Upper lobe of right lung (tissue), 1 donor: ENCODE data around the gene CLDN22. TPM values are rescaled to one million over a fixed set of nuclear protein-coding genes. Genes with fewer than 3 reads are reported as not detected.

Experiments used
- ATAC-seq: fragments of 200-7000 bp; cut with Tn5 transposase; one replicate; pipeline ENCODE4 v1.9.1; 2020; ENCODE audit warnings: mild to moderate bottlenecking, moderate library complexity
- DNase-seq: peaks from one replicate; pipeline ENCODE4 v3.0.0-alpha.2; 2020
- H3K27ac ChIP-seq: fragments of 200-600 bp; one replicate; pipeline ENCODE4 v1.8.0; 2022
- H3K27me3 ChIP-seq: fragments of 200-600 bp; one replicate; pipeline ENCODE4 v1.8.0; 2022; ENCODE audit warnings: mild to moderate bottlenecking
- H3K36me3 ChIP-seq: fragments of 200-600 bp; one replicate; pipeline ENCODE4 v1.8.0; 2022
- H3K4me1 ChIP-seq: fragments of 200-600 bp; one replicate; pipeline ENCODE4 v1.8.0; 2022
- H3K4me3 ChIP-seq: fragments of 200-600 bp; one replicate; pipeline ENCODE4 v1.8.0; 2022; ENCODE audit warnings: mild to moderate bottlenecking
- H3K9me3 ChIP-seq: fragments of 200-600 bp; one replicate; pipeline ENCODE4 v1.8.0; 2022
- CTCF ChIP-seq: fragments of 200-600 bp; IDR thresholded peaks from one replicate; pipeline ENCODE4 v1.8.0; 2022; ENCODE audit warnings: antibody characterized with exemption
- intact Hi-C: fragments of 100-400 bp; cut with DNase I; formaldehyde crosslinking; loops from one replicate; pipeline ENCODE4 v1.11.0; 2022
- total RNA-seq: library from RNA; stranded (reverse); fragmentation: NEBNext Ultra II Directional; extraction: Animal tissue kit (Norgen Biotek cat#: 25700); gene quantifications from one replicate; pipeline ENCODE4 v1.2.1, GENCODE V29; 2021
- donor health status: DM: no; HTN: yes; CAD: no; lungs with severe emphysema.

Gene CLDN22
- total RNA-seq, 1 donor from 2014 or later, result not detected

GRCh38 chr4:183286590-183287308 is 33.3 kb downstream of the CLDN22 start:
- H3K4me3 ChIP-seq, result no peak overlapping the region
- H3K27ac ChIP-seq, result no peak overlapping the region
- TF ChIP-seq CTCF, result no peak
- intact Hi-C loops, result no loop called here
- peaks cover 77% of the 10 kb centered on the region for H3K36me3 ChIP-seq
- no peaks in the 10 kb centered on the region for H3K27me3 ChIP-seq
- H3K4me1 ChIP-seq, result no peaks in the 10 kb centered on the region
- no peak for DNase-seq
- ATAC-seq, result peak; percentile 28
- no peaks in the 10 kb centered on the region for H3K9me3 ChIP-seq

GRCh38 chr4:183285886-183286285 is 34.2 kb downstream of the CLDN22 start:
- ATAC-seq (no peak), DNase-seq (no peak)
- peaks cover 82% of the 10 kb centered on the region for H3K36me3 ChIP-seq

GRCh38 chr4:183284965-183285364 is 35.1 kb downstream of the CLDN22 start:
- H3K36me3 ChIP-seq, result peaks cover 78% of the 10 kb centered on the region
- H3K4me1 ChIP-seq, result no peaks in the 10 kb centered on the region
- H3K27ac ChIP-seq, result no peak overlapping the region
- no peaks in the 10 kb centered on the region for H3K27me3 ChIP-seq
- intact Hi-C loops, result no loop called here
- no peak for DNase-seq
- no peaks in the 10 kb centered on the region for H3K9me3 ChIP-seq
- no peak for ATAC-seq
- TF ChIP-seq CTCF, result no peak
- H3K4me3 ChIP-seq, result no peak overlapping the region

More at GRCh38 chr4:183285886-183286285, 34.2 kb downstream of the CLDN22 start:
- no peaks in the 10 kb centered on the region for H3K4me1 ChIP-seq
- no peaks in the 10 kb centered on the region for H3K9me3 ChIP-seq
- H3K27ac ChIP-seq, result no peak overlapping the region
- no peaks in the 10 kb centered on the region for H3K27me3 ChIP-seq
- TF ChIP-seq CTCF, result no peak
- intact Hi-C loops, result no loop called here
- no peak overlapping the region for H3K4me3 ChIP-seq

- no peak for DNase-seq
- Histone ChIP-seq H3K27ac (no peak overlapping the region), H3K36me3 (peaks cover 72% of the 10 kb centered on the region), H3K9me3 (no peaks in the 10 kb centered on the region), H3K4me3 (no peak overlapping the region), H3K27me3 (no peaks in the 10 kb centered on the region), H3K4me1 (no peaks in the 10 kb centered on the region)
- ATAC-seq, result no peak
- no peak for TF ChIP-seq CTCF
- intact Hi-C loops, result no loop called here
Observed at GRCh38 chr4:183284258-183284785, 35.8 kb downstream of the CLDN22 start.

- peaks cover 32% of the 10 kb centered on the region for H3K36me3 ChIP-seq
- intact Hi-C loops, result no loop called here
Observed at GRCh38 chr4:183276106-183276505, 44.0 kb downstream of the CLDN22 start.

More at GRCh38 chr4:183276106-183276505, 44.0 kb downstream of the CLDN22 start:
- Histone ChIP-seq H3K4me3 (no peak overlapping the region), H3K27ac (no peak overlapping the region), H3K4me1 (no peaks in the 10 kb centered on the region), H3K27me3 (no peaks in the 10 kb centered on the region), H3K9me3 (peaks cover 5% of the 10 kb centered on the region)
- no peak for TF ChIP-seq CTCF
- ATAC-seq, result no peak
- DNase-seq, result no peak
